GM10248 (cell line): ENCODE measurements around the gene GRID1.

Experiments used
- CTCF ChIA-PET: fragments of 300-600 bp; sonication (Branson Sonifier 250); formaldehyde crosslinking; extraction: SDS; loops from one replicate; lab custom pipeline; 2021; ENCODE audit warnings: antibody characterized with exemption; lab: Yijun Ruan, JAX
- POLR2A ChIA-PET: fragments of 350-650 bp; sonication (Branson Sonifier 250); formaldehyde crosslinking; extraction: SDS; loops from one replicate; lab custom pipeline; 2020; ENCODE audit warnings: antibody characterized with exemption; lab: Yijun Ruan, JAX
- DNase-seq: peaks from one replicate; pipeline ENCODE4 v3.0.0; 2012; ENCODE audit errors: extremely low spot score
- TF ChIP-seq, protein P1 (sequence below): IDR thresholded peaks from 2 replicates; pipeline ENCODE4 v1.5.1; 2012; ENCODE audit warnings: mild to moderate bottlenecking, low read depth; ENCODE audit errors: extremely low read depth, missing control alignments, control extremely low read depth

GRID1 gene

DNA sequence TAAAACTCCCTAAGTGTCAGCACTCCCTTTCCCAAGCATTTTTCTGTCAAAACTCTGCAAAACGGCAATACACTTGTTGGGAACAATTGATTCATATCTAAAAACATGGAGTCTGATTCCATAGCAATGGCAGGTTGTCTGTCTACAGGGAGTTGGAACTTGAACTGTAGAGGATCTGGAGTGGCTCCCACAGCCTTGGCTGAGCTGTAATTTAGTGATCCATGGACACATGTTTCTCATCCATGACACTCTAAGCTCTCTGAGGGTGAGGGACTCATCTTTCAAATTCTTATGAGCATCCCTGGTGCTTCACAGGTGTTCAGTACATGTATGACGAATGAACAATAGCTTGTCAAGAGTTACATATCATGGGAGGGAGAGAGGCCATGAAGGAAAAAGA, 466.1 kb downstream of the GRID1 start:
- ChIA-PET POLR2A (no interaction called here), CTCF (interaction anchor here (0.9 to 1.5 kb wide), 2 partner anchors 25 to 37 kb away, joined by 3 to 5 read pairs; no protein-coding TSS in a partner anchor)
- TF ChIP-seq, protein P1, sequence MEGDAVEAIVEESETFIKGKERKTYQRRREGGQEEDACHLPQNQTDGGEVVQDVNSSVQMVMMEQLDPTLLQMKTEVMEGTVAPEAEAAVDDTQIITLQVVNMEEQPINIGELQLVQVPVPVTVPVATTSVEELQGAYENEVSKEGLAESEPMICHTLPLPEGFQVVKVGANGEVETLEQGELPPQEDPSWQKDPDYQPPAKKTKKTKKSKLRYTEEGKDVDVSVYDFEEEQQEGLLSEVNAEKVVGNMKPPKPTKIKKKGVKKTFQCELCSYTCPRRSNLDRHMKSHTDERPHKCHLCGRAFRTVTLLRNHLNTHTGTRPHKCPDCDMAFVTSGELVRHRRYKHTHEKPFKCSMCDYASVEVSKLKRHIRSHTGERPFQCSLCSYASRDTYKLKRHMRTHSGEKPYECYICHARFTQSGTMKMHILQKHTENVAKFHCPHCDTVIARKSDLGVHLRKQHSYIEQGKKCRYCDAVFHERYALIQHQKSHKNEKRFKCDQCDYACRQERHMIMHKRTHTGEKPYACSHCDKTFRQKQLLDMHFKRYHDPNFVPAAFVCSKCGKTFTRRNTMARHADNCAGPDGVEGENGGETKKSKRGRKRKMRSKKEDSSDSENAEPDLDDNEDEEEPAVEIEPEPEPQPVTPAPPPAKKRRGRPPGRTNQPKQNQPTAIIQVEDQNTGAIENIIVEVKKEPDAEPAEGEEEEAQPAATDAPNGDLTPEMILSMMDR, result no peak
- no peak for DNase-seq

DNA sequence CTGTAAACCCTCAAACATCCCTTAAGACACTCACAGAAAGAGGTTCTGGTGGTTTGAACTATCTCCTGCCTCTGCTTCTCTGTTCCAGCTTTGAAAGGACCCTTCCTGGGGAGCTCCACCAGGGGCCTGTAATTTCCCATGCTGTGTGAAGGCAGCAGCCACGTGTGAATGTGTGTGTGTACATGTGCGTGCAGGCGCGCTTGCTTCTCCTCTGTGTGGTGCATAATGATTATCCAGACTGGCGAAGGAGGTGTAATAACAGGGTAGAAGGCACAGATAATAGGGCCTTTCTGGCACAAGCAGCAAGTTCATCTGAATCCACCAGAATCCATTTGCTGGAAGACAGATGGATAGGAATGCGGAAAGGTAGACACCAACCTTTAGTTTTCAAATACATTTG, 466.5 kb downstream of the GRID1 start:
- no peak for DNase-seq
- ChIA-PET POLR2A (no interaction called here), CTCF (interaction anchor here (0.9 to 2.0 kb wide), 3 partner anchors 10 to 36 kb away, joined by 3 to 6 read pairs (median 5); no protein-coding TSS in a partner anchor)
- TF ChIP-seq, protein P1, result no peak

DNA sequence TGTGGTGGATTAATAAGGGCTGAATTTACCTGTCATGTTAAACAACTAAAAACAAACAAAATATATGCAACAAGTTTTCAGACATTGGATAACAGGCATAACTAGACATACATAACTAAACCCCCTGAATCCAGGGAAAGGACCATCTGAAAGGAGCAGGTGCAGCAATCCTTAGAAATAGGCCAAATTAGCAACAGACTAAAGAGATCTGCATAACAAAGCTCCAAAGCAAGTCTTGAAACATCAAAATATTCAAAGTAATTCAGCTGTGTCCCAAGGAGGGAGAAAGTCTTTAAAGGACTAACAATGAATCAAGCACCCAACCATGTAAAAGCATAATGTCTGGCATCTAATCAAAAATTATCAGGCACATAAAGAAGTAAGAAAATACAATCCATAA, 475.1 kb downstream of the GRID1 start:
- TF ChIP-seq, protein P1, result no peak
- no peak for DNase-seq
- POLR2A ChIA-PET, result no interaction called here
- CTCF ChIA-PET, result no interaction called here

DNA sequence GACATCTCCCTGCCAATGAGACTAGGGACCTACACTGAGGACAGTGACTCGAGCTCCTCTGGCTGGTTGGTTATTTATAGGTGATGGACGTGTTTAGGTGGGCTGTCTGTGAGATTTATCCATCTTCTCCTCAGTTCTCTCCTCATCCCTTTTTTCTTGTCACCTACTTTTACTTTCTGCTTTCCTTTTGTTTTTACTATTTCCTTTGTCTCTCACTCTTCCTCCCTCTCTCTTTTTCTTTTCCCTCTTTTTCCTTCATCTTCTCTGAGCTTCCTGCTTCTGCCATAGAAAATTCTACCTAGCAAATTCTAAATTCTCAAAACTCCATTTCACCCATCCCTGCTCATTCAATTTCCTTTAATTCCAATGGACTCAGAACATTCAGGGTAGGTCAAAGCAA, 478.0 kb downstream of the GRID1 start:
- no peak for DNase-seq
- POLR2A ChIA-PET, result no interaction called here
- TF ChIP-seq, protein P1, result no peak
- CTCF ChIA-PET, result interaction anchor here (0.8 to 1.2 kb wide), 2 partner anchors 10 to 24 kb away, joined by 3 read pairs; no protein-coding TSS in a partner anchor

DNA sequence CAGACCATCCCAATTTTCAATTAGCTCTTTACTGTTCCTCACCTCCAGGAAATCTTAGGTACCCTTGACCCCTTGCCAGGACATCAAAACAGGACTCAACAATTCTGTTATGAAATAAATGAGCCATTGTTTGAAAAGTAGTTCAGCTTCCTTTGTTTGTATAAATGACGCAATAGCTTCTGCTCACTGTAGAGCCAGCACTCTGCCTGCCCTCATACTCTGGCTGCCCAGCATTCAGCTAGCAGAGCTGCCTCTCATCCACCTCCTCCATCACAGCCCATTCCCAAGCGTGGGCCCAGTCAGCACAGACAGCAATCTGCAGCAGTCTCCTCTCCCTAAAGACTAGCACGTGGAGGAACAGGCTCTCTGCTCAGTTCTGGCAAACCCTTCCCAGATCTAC, 478.6 kb downstream of the GRID1 start:
- POLR2A ChIA-PET, result no interaction called here
- CTCF ChIA-PET, result interaction anchor here (0.8 kb wide), 1 partner anchor 10 kb away, joined by 3 read pairs; no protein-coding TSS in a partner anchor

DNA sequence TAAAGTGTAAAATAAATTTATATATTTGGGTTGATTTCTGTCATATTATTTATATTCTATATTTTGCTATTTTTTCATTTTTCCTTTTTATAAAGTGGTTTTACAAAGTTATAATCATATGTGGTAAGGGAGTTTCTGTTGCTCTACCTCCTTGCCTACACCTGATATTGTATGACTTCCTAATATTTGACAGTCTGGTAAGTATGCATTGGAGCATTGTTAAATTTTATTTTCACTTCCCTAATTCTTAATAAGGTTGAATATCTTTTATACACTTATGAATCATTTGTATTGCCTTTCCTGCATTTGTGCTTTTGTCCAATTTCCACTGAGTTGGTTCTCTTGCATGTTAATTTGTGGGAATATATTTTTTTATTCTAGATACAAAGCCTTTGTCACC, 492.4 kb downstream of the GRID1 start:
- POLR2A ChIA-PET, result no interaction called here
- TF ChIP-seq, protein P1, result no peak
- CTCF ChIA-PET, result no interaction called here
- DNase-seq, result no peak

More for the DNA sequence above, 478.6 kb downstream of the GRID1 start:
- DNase-seq, result no peak
- TF ChIP-seq, protein P1, result no peak
